GM11168 (cell line): ENCODE measurements around the gene RBP5.

ENCODE experiments used
- in situ Hi-C: fragments of 300-500 bp; cut with MboI; formaldehyde crosslinking; loops from one replicate; pipeline ENCODE4 v1.12.0; 2022; ENCODE audit warnings: low sequenced_read_pairs; ENCODE audit not compliant: unreplicated experiment

Gene RBP5

GRCh38 chr12:7128681-7129286 lies at the start of gene RBP5:
TSS of gene RBP5 (minus strand) at chr12:7128889. CDS start at chr12:7128775, 114 bp downstream.
- in situ Hi-C loops, result no loop called here

GRCh38 chr12:7178481-7178880 lies 49.8 kb upstream of the RBP5 start:
- in situ Hi-C loops, result no loop called here

- in situ Hi-C loops, result no loop called here
Observed at GRCh38 chr12:7176595-7176994, 47.9 kb upstream of the RBP5 start.

DNA sequence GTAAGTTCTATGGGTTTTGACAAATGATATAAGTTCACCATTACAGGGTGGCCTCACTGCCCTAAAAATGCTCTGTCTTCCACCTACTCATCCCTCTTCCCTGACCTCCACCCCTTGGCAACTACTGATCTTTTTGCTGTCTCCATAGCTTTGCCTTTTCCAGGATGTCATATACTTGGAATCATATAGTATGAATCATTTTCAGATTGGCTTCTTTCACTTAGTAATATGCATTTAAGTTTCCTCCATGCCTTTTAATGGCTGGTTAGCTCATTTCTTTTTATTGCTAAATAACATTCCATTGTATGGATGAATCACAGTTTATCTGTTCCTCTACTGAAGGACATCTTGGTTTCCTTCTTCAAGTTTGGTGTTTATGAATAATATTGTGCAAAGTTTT lies 46.8 kb upstream of the RBP5 start:
- in situ Hi-C loops, result no loop called here

- in situ Hi-C loops, result no loop called here
Observed at GRCh38 chr12:7171854-7172253, 43.2 kb upstream of the RBP5 start.

DNA sequence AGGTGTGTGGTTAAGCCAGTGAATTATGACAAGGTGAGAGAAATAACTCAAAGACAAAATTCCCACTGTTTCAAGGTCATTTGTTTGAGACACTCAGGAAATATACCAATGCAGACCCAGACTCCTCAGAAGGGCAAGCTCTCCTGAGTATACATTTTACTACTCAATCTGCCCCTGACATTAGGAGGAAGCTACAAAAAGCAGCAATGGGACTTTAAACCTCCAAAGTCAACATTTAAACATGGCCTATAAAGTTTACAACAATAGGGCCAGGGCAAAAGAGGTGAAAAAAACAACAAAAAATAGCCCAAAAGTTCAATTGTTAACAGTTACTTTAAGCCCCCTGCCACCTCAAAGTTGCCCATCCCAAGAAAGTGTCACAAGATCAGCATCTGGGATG lies 41.3 kb upstream of the RBP5 start:
- in situ Hi-C loops, result no loop called here

DNA sequence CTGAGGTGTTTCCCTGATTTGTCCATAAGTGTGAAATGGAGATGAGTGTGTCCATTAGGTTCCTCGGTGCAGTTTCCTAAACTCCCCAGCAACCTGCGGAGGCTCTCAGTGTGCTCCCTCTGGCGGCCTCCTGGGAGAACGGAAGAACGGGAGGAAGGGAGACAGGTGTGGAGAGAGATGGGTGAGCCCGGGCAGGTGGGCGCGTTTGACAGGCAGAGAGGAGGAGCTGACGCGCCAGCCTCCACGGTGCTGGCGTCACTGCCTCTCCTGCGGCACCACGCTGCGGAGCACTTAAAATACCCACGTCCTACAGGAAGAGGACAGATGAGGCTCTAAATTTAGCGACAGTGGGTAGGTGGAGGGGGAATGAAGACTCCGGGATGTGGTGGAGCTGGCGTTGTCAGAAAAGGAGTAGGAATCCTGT lies 34.0 kb upstream of the RBP5 start:
- in situ Hi-C loops, result no loop called here

DNA sequence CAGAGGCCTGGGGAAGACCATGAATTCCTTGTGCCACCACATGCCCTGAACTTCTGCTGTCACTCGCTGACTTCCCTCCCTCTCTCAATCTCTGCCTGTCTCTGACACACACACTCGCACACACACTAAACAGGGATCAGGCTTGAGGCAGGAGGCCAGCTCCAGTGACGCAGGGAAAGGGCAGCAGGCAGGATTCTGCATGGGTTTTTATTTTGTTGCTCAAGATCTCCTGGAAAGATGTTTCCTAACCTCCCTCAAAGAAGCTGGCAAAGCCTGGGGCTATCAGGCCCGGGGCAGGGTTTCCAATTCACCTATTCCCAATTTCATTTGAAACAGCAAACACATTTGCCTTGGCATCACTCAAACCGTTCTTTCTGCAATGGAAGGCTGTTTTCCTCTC lies 33.1 kb upstream of the RBP5 start:
- in situ Hi-C loops, result no loop called here

GRCh38 chr12:7161327-7161726 lies 32.6 kb upstream of the RBP5 start:
- in situ Hi-C loops, result no loop called here

DNA sequence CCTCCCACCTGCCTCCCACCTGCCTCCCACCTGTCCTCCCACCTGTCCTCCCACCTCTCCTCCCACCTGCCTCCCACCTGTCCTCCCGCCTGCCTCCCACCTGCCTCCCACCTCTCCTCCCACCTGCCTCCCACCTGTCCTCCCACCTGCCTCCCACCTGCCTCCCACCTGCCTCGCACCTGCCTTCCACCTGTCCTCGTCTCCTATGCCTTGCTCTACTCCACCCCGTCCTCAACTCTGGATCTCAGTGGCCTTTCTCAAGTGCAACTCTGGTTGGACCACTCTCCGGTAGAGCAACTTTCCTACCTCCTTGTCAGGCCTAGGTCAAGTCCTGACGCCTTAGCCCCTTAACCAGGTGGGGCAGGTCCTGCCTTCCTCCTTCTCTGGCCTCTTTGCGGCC lies 31.5 kb upstream of the RBP5 start:
- in situ Hi-C loops, result no loop called here

DNA sequence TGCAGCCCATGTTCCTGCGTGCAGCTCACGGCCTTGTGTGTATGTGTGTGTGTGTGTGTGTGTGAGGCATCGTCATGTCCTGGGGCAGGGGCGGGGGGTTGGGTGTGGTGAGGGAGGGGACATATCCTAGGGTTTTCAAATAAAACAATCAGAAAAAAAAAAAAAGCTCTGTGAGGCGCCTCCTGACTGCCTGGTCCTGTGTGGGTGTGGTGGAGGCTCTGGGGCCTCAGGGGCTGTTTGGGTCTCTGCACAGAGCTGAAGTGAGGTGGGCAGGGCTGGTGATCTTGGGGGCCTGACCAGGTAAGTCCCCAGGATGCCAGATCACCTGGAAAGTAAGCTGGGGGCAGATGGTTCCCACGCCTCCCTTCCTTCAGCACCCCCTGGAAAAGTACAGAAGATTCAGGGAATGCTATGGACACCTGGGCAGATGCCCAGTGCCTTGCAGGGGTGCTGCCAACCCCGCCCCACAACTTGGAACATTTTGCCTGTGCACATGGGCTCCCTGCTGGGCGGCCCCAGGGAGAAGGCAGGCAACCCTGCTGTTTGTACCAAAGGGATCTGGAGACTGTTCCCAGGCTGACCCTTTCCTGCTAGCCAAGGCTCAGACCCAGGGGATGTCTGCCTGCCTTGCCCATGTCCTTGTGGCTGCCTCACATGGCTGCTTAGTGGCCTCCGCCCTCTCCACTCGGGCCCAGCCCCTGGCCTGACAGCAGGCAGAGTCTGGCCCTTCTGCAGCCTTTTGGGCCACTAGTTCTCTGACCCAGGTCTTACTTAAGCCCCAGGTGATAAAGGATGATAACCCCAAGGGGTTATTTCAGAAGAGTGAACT lies 30.3 kb upstream of the RBP5 start:
- in situ Hi-C loops, result no loop called here

GRCh38 chr12:7157391-7157790 lies 28.7 kb upstream of the RBP5 start:
- in situ Hi-C loops, result no loop called here

DNA sequence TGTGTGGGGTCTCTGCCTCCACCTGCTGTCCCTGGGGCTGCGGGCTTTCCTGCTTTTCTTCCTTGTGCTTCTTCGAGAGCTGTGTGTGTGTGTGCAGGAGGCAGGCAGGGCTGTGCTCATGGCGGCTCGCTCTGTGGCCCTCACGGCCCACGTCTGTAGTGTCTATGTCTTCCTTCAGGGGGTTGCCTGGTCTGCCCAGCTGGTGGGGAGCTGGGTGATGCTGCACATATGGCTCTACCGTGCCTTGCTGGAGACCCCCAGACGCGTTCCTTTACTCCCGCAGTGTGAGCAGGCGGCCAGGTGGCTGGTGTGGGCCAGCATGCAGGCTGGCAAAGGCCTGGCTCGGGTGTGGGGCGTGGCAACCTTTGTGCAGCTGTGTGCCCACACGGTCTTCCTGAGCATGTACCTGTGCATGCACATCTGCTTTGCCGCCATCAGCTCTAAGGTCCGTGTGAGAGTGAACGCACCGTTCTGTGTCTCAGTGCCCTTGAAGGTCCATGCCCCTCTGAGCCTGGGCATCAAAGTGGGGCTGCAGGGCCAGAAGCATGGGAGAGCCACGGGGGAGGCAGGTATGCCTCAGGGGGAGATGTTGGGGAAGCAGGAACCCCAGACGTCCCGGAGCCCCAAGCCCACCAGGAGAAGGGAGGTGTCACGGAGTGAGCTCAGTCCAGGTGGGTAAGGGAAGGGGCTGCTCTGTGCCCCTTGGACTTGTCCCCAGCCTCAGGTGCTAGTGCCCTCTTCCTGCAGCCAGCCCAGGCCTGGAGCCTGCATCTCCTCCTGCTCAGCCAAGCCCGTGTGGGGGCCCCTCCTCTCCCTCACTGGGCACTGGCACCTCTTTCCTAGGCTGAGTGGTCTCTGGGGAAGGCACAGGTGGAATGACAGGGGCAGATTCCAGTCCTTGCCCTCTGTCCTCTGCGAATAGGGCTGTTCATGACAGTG lies 27.8 kb upstream of the RBP5 start:
- in situ Hi-C loops, result no loop called here

GRCh38 chr12:7155471-7156034 lies 26.9 kb upstream of the RBP5 start:
- in situ Hi-C loops, result no loop called here

DNA sequence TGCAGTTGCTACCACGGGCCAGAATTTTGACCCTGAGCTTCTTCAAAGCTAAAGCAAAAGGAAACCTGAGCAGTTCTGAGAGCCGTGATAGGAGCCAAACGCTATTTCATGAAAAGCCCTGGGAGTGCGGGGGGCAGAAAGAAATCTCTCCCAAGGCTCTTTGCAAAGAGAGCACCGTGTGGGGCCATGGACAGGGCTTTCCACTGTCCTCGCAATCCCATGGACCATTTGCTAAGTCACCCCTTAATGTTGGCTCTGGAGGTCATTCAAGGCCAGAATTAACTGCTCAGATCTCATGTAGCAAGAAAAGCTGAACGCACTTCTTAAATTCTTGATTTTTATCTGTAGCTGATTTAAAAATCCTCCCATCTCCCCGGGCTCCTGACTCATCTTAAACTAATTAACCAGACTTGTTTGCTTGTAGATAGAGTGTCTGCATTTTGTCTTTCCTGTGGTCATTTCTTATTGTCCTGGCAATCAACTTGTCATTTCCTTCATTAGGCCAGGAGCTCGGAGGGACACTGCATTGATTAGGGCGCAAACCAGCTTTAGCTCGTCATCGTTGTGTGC lies 26.3 kb upstream of the RBP5 start:
- in situ Hi-C loops, result no loop called here

- in situ Hi-C loops, result no loop called here
Observed at GRCh38 chr12:7154042-7154441, 25.4 kb upstream of the RBP5 start.

DNA sequence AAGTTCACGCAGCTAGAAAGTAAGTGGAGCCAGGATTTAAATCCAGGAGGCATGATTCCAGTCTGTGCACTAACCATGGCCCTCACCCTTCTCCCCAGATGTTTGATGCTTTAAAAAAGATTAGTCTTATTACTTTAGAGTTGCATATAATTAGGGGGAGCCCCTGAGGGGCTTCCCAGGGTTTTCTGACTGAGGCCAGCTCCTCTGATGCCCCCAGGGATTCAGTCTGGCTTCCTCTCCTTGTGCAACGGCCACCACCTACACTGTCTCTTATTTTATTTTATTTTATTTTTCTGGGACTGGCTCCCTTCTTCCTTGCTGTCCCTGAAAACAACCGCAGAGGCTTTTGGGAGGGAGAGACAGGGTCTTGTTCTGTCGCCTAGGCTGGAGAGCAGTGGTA lies 24.1 kb upstream of the RBP5 start:
- in situ Hi-C loops, result no loop called here

GRCh38 chr12:7151532-7151931 lies 22.8 kb upstream of the RBP5 start:
- in situ Hi-C loops, result no loop called here

GRCh38 chr12:7150841-7151240 lies 22.2 kb upstream of the RBP5 start:
- in situ Hi-C loops, result no loop called here

GRCh38 chr12:7150356-7150755 lies 21.7 kb upstream of the RBP5 start:
- in situ Hi-C loops, result no loop called here
